Transverse colon (tissue), 4 donors: Measurements from ENCODE around the gene BRIP1. TPM values are rescaled to one million over a fixed set of nuclear protein-coding genes. Genes with fewer than 3 reads are reported as not detected.

Source experiments
- DNase-seq: peaks from one replicate; pipeline ENCODE4 v3.0.0-alpha.2; 2019
- H3K27ac ChIP-seq, 4 donors: fragments of 200-600 bp; sonication (generic); 2 replicates each; pipeline ENCODE4 v1.5.1; 2016 to 2018; ENCODE audit warnings: inconsistent platforms in 4 of 4
- H3K27me3 ChIP-seq: fragments of 200-600 bp; sonication (generic); 2 replicates; pipeline ENCODE4 v1.5.1; 2017; ENCODE audit warnings: inconsistent platforms
- H3K36me3 ChIP-seq, 4 donors: fragments of 200-600 bp; sonication (generic); 2 replicates each; pipeline ENCODE4 v1.5.1; 2017 to 2019; ENCODE audit warnings: inconsistent platforms in 4 of 4
- H3K4me1 ChIP-seq, 4 donors: fragments of 200-600 bp; sonication (generic); 2 replicates each; pipeline ENCODE4 v1.5.1; 2017 to 2020; ENCODE audit warnings: inconsistent platforms in 4 of 4
- H3K4me3 ChIP-seq, 4 donors: fragments of 200-600 bp; sonication (generic); 1 replicate in 1 of 4; 2 replicates in 3 of 4; pipeline versions ENCODE4 v1.5.1 to v1.6.1; 2017 to 2019; ENCODE audit warnings: inconsistent platforms in 4 of 4
- H3K9me3 ChIP-seq, 2 donors: fragments of 200-600 bp; sonication (generic); 2 replicates each; pipeline ENCODE4 v1.5.1; 2017 to 2019; ENCODE audit warnings: inconsistent platforms in 2 of 2
- EP300 ChIP-seq: sonication (generic); formaldehyde crosslinking; IDR thresholded peaks from one replicate; pipeline ENCODE4 v1.6.1; 2017; ENCODE audit warnings: antibody characterized with exemption, low read depth
- POLR2A ChIP-seq: fragments of 450-650 bp; IDR thresholded peaks from one replicate; pipeline ENCODE4 v1.6.1; 2016; ENCODE audit warnings: antibody characterized with exemption, mild to moderate bottlenecking, moderate library complexity
- POLR2AphosphoS5 ChIP-seq, 3 donors: sonication (generic); formaldehyde crosslinking; IDR thresholded peaks; one replicate each; pipeline ENCODE4 v1.6.1; 2016; ENCODE audit warnings: antibody characterized with exemption in 3 of 3
- WGBS, 2 donors: methylation state at CpG; one replicate each; pipeline ENCODE4 v1.1.5; 2018; ENCODE audit warnings: low coverage in 1 of 2; 5-methylcytosine and 5-hydroxymethylcytosine counted together
- in situ Hi-C, 4 donors: fragments of 200-750 bp; cut with MboI; loops; one replicate each; pipeline versions ENCODE4 v1.15.0 to v1.15.1; 2017; ENCODE audit warnings: low sequenced_read_pairs in 3 of 4, low pct_ligation_motif_present in 1 of 4, low pct_unique_long_range_greater_than_20kb in 1 of 4
- intact Hi-C: fragments of 100-400 bp; cut with DNase I; formaldehyde crosslinking; loops from one replicate; pipeline ENCODE4 v1.15.1; 2023; ENCODE audit warnings: low total_unique reads
- total RNA-seq, 4 donors: library from RNA; depleted of rRNA; stranded (reverse); fragments of >200 nt; gene quantifications; one replicate each; pipeline ENCODE4 v1.1.0, GENCODE V29; 2016
- TF ChIP-seq, protein P1 (sequence below), 5 experiments: fragments of 200-600 bp in 3 of 5; fragments of 450-650 bp in 2 of 5; sonication (generic) in 3 of 5; IDR thresholded peaks; 1 replicate in 2 of 5; 2 replicates in 3 of 5; pipeline ENCODE4 v1.5.1; 2016 to 2017; ENCODE audit warnings: antibody characterized with exemption in 5 of 5, inconsistent platforms in 3 of 5, mild to moderate bottlenecking in 2 of 5, moderate library complexity in 1 of 5

BRIP1 gene
- total RNA-seq, 4 donors from 2014 or later = 0.80 to 1.9 (median 1.2) TPM

DNA sequence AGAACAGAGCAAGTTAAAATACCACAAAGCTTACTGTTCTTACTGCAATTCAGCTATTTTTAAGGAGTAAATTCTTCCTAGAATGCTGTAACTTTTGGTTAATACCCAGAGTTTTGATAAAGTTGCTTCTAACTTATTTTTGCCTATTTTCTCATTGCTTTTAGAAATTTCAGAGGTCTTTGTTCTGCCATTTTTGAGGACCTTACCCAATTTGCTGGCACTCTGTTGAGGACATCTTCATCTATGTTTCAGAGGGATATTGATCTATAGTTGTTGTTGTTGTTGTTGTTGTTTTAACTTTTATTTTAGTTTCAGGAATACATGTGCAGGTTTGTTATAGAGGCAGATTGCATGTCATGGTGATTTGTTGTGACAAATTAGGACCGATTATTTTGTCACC is 161.3 kb downstream of the BRIP1 start:
- DNase-seq = no peak
- in situ Hi-C loops = no loop called here
- TF ChIP-seq, protein P1, sequence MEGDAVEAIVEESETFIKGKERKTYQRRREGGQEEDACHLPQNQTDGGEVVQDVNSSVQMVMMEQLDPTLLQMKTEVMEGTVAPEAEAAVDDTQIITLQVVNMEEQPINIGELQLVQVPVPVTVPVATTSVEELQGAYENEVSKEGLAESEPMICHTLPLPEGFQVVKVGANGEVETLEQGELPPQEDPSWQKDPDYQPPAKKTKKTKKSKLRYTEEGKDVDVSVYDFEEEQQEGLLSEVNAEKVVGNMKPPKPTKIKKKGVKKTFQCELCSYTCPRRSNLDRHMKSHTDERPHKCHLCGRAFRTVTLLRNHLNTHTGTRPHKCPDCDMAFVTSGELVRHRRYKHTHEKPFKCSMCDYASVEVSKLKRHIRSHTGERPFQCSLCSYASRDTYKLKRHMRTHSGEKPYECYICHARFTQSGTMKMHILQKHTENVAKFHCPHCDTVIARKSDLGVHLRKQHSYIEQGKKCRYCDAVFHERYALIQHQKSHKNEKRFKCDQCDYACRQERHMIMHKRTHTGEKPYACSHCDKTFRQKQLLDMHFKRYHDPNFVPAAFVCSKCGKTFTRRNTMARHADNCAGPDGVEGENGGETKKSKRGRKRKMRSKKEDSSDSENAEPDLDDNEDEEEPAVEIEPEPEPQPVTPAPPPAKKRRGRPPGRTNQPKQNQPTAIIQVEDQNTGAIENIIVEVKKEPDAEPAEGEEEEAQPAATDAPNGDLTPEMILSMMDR (IDR thresholded peaks at IDR 0.05) = no peak
- TF ChIP-seq EP300 (no peak), POLR2AphosphoS5 (IDR thresholded peaks at IDR 0.05) (no peak), POLR2A (no peak)
- intact Hi-C loops = no loop called here
- Histone ChIP-seq H3K9me3 (peaks cover 30 to 32% of the 10 kb centered on the region in 2 donors), H3K27ac (no peak overlapping the region), H3K27me3 (no peaks in the 10 kb centered on the region), H3K4me1 (no peaks in the 10 kb centered on the region), H3K4me3 (no peak overlapping the region), H3K36me3 (no peaks in the 10 kb centered on the region)
- WGBS, 2 donors = 100% methylated on average over 1 of the region's 1 CpG

DNA sequence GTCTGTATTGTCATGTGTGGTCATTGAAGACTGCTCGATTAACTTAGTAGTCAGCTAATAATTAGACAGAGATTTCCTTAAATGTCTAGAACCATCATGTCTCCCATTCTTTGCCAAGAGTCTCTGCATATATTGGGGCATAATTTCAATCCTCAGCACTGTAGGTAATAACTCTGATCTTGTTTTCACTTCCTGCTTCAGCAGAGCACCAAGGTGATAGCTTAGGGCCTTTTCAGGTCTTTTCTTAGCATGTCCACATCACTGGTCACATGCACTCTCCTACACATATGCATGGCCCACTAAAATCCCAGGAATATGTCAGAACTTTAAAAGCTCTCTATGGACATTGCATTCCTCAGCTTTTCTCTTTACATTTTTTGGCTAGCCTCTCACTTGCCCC is 162.0 kb downstream of the BRIP1 start:
- DNase-seq = no peak

DNA sequence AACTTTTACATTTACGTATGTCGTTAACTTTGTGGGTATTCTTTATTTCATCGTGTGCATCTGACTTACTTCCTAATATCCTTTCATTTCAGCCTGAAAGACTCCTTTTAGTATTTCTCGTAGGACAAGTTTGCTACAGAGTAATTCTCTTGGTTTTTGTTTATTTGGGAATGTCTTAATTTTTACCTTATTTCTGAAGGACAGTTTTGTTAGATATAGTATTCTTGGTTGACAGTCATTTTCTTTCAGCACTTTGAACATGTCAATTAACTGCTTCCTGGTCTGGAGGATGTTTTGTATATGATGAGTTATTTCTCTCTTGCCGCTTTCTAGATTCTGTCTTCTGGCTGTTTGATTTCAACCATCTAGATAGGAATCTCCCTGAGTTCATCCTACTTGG is 163.1 kb downstream of the BRIP1 start:
- H3K9me3 ChIP-seq = peaks cover 30 to 32% of the 10 kb centered on the region in 2 donors
- no peaks in the 10 kb centered on the region for H3K4me1 ChIP-seq
- in situ Hi-C loops = no loop called here
- 97 to 99% methylated on average over 5 of the region's 5 CpGs for WGBS, 2 donors
- H3K27ac ChIP-seq = no peak overlapping the region
- H3K27me3 ChIP-seq = no peaks in the 10 kb centered on the region
- H3K36me3 ChIP-seq = no peaks in the 10 kb centered on the region
- no peak for DNase-seq
- no peak overlapping the region for H3K4me3 ChIP-seq
- intact Hi-C loops = no loop called here
- TF ChIP-seq, protein P1 (IDR thresholded peaks at IDR 0.05) = no peak
- no peak for TF ChIP-seq POLR2AphosphoS5 (IDR thresholded peaks at IDR 0.05)
- no peak for TF ChIP-seq EP300
- TF ChIP-seq POLR2A = no peak

More for the DNA sequence above, 162.0 kb downstream of the BRIP1 start:
- Histone ChIP-seq H3K36me3 (no peaks in the 10 kb centered on the region), H3K27me3 (no peaks in the 10 kb centered on the region), H3K9me3 (peaks cover 30 to 32% of the 10 kb centered on the region in 2 donors), H3K4me3 (no peak overlapping the region), H3K4me1 (no peaks in the 10 kb centered on the region), H3K27ac (no peak overlapping the region)
- intact Hi-C loops = no loop called here
- in situ Hi-C loops = no loop called here
- TF ChIP-seq, protein P1 (IDR thresholded peaks at IDR 0.05) = no peak
- TF ChIP-seq EP300 (no peak), POLR2A (no peak), POLR2AphosphoS5 (IDR thresholded peaks at IDR 0.05) (no peak)
- WGBS, 2 donors = 95 to 100% methylated on average over 1 of the region's 1 CpG

DNA sequence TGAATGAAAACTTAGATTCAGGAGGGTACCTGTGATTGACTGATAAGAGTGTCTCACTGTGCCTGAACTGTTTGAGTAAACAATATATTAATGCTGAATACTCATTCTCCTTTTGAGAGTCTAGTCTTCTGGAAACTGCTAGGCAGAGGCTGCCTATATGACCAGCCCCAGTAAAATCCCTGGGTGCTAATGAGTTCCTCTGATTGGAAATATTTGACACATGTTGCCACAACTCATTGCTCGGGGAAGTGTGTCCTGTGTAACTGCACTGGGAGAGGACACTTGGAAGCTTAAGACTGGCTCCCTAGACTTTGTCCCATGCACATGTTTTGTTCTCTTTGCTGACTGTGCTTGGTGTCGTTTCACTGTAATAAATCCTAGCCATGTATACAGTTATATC is 163.6 kb downstream of the BRIP1 start:
- Histone ChIP-seq H3K27me3 (no peaks in the 10 kb centered on the region), H3K4me1 (no peaks in the 10 kb centered on the region), H3K27ac (no peak overlapping the region), H3K4me3 (no peak overlapping the region), H3K9me3 (peaks cover 30 to 32% of the 10 kb centered on the region in 2 donors), H3K36me3 (no peaks in the 10 kb centered on the region)
- TF ChIP-seq POLR2A (no peak), EP300 (no peak), POLR2AphosphoS5 (IDR thresholded peaks at IDR 0.05) (no peak)
- TF ChIP-seq, protein P1 (IDR thresholded peaks at IDR 0.05) = no peak
- 89 to 100% methylated on average over 2 of the region's 2 CpGs for WGBS, 2 donors
- DNase-seq = no peak
- intact Hi-C loops = no loop called here
- in situ Hi-C loops = no loop called here
